Activated CD8-positive, alpha-beta memory T cell treated with anti-CD3 and anti-CD28 coated beads, Interleukin-2, amount 50 U/mL, for 24 hours (primary cell): ENCODE results near the gene TCFL5.

ENCODE experiments used
- DNase-seq: peaks from one replicate; pipeline ENCODE4 v3.0.0-alpha.2; 2020; ENCODE audit errors: extremely low read depth

Gene TCFL5

GRCh38 chr20:62822788-62823651 is 38.6 kb downstream of the TCFL5 start:
- no peak for DNase-seq

- no peak for DNase-seq
These were observed 39.3 kb downstream of the TCFL5 start for GRCh38 chr20:62822239-62822787.

GRCh38 chr20:62821726-62822210 is 39.9 kb downstream of the TCFL5 start:
- DNase-seq = no peak

- no peak for DNase-seq
These were observed 40.5 kb downstream of the TCFL5 start for GRCh38 chr20:62820962-62821725.

- DNase-seq = no peak
These were observed 41.2 kb downstream of the TCFL5 start for GRCh38 chr20:62820208-62820961.

- no peak for DNase-seq
These were observed 42.0 kb downstream of the TCFL5 start for GRCh38 chr20:62819494-62820174.

- DNase-seq = no peak
These were observed 42.8 kb downstream of the TCFL5 start for GRCh38 chr20:62818592-62819493.

- DNase-seq = no peak
These were observed 43.5 kb downstream of the TCFL5 start for GRCh38 chr20:62817975-62818591.

GRCh38 chr20:62816884-62817873 is 44.4 kb downstream of the TCFL5 start, which contains the start of gene COL9A3:
Gene COL9A3 (plus strand): TSS chr20:62817050. CDS start chr20:62817065, 15 bp downstream.
- DNase-seq = no peak

- DNase-seq = no peak
These were observed 45.4 kb downstream of the TCFL5 start for GRCh38 chr20:62816031-62816883.

- no peak for DNase-seq
These were observed 46.3 kb downstream of the TCFL5 start for GRCh38 chr20:62815066-62815991.

- no peak for DNase-seq
These were observed 46.9 kb downstream of the TCFL5 start for GRCh38 chr20:62814709-62815065.

- DNase-seq = no peak
These were observed 47.4 kb downstream of the TCFL5 start for GRCh38 chr20:62814060-62814708.

GRCh38 chr20:62813588-62813987 is 48.0 kb downstream of the TCFL5 start:
- DNase-seq = no peak

GRCh38 chr20:62812907-62813200 is 48.8 kb downstream of the TCFL5 start:
- no peak for DNase-seq
